Stimulated activated CD8-positive, alpha-beta memory T cell treated with anti-CD3 and anti-CD28 coated beads, Interleukin-12 subunit alpha, Interleukin-12 subunit beta, amount 100 ng/mL, for 24 hours (primary cell): ENCODE data around the gene PGAP6.
"Not testable (repeated sequence)": the region's sequence is repeated elsewhere in the genome, so short reads cannot be mapped to it uniquely, and the experiment has no call there.

ENCODE experiments used
- DNase-seq: peaks from one replicate; pipeline ENCODE4 v3.0.0-alpha.2; 2020; ENCODE audit errors: extremely low read depth

The PGAP6 gene

GRCh38 chr16:351804-352520, 29.8 kb downstream of the PGAP6 start:
- DNase-seq: no peak

GRCh38 chr16:350203-350602, 31.6 kb downstream of the PGAP6 start:
- DNase-seq: no peak

GRCh38 chr16:349211-349610, 32.6 kb downstream of the PGAP6 start:
- no peak for DNase-seq

- not testable (repeated sequence) for DNase-seq
Measured at GRCh38 chr16:348495-348894, 33.3 kb downstream of the PGAP6 start.

GRCh38 chr16:347203-347602, 34.6 kb downstream of the PGAP6 start:
- DNase-seq: no peak

GRCh38 chr16:346587-346986, 35.2 kb downstream of the PGAP6 start:
- DNase-seq: no peak

GRCh38 chr16:345772-346171, 36.0 kb downstream of the PGAP6 start:
- DNase-seq: no peak

- DNase-seq: no peak
Measured at GRCh38 chr16:342455-343213, 39.1 kb downstream of the PGAP6 start.

- not testable (repeated sequence) for DNase-seq
Measured at GRCh38 chr16:341974-342336, 39.8 kb downstream of the PGAP6 start.

- DNase-seq: not testable (repeated sequence)
Measured at GRCh38 chr16:341095-341973, 40.4 kb downstream of the PGAP6 start.

GRCh38 chr16:340370-341091, 41.2 kb downstream of the PGAP6 start:
- no peak for DNase-seq

GRCh38 chr16:339680-340079, 42.1 kb downstream of the PGAP6 start:
- DNase-seq: no peak

- DNase-seq: no peak
Measured at GRCh38 chr16:337975-338575, 43.7 kb downstream of the PGAP6 start.

- no peak for DNase-seq
Measured at GRCh38 chr16:337437-337836, 44.3 kb downstream of the PGAP6 start.

- DNase-seq: no peak
Measured at GRCh38 chr16:336269-336668, 45.5 kb downstream of the PGAP6 start.

- DNase-seq: not testable (repeated sequence)
Measured at GRCh38 chr16:334861-335632, 46.7 kb downstream of the PGAP6 start.

GRCh38 chr16:334164-334832, 47.5 kb downstream of the PGAP6 start:
- not testable (repeated sequence) for DNase-seq

- no peak for DNase-seq
Measured at GRCh38 chr16:333406-334094, 48.2 kb downstream of the PGAP6 start.

- DNase-seq: not testable (repeated sequence)
Measured at GRCh38 chr16:331181-331814, 50.5 kb downstream of the PGAP6 start.
